ENCODE data around the gene CADM3.

CADM3 gene

DNA sequence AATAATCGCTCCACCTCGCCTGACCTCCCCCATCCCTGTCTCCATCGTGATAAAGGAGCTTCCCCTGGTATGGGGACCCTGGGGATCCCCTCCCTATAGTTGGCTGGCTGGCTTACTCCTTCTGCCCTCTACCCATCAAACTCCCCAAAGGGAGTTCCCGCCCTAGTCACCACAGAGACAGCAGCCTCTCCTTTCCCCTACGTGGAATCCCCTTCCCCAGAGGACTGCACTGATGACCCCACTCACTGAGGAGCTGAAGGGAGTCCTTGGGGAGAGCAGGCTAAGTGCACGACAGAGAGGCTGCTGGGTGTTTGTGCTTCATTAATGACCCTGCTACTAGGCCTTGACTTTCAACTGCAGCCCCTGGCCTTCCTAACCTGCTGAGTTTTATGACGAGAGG is 1.9 kb downstream of the CADM3 start:
- Histone ChIP-seq H3F3A (ENCODE audit: insufficient read depth) (no peaks in the 10 kb centered on the region), H3K4me2 (ENCODE audit: low read depth, low read length, poor library complexity, severe bottlenecking) (no peak overlapping the region), H3K36me3 (ENCODE audit: low read length) (no peaks in the 10 kb centered on the region), H3K9ac (ENCODE audit: low read length) (no peak overlapping the region), H3K9me3 (ENCODE audit: insufficient read depth, low read length) (no peaks in the 10 kb centered on the region), H3K27ac (ENCODE audit: low read depth, low read length) (no peak overlapping the region), H2AFZ (ENCODE audit: low read depth, low read length, severe bottlenecking) (no peak overlapping the region), H3K4me3 (ENCODE audit: insufficient read depth, low read length, poor library complexity, severe bottlenecking) (no peak overlapping the region), H4K20me1 (ENCODE audit: low read depth, low read length) (no peaks in the 10 kb centered on the region), H3K79me2 (ENCODE audit: insufficient read depth, low read length) (no peaks in the 10 kb centered on the region), H3K9me2 (replicated peaks; ENCODE audit: insufficient read depth, low read length) (no peaks in the 10 kb centered on the region), H3K27me3 (ENCODE audit: low read length) (no peaks in the 10 kb centered on the region)
- TF ChIP-seq, protein P1, sequence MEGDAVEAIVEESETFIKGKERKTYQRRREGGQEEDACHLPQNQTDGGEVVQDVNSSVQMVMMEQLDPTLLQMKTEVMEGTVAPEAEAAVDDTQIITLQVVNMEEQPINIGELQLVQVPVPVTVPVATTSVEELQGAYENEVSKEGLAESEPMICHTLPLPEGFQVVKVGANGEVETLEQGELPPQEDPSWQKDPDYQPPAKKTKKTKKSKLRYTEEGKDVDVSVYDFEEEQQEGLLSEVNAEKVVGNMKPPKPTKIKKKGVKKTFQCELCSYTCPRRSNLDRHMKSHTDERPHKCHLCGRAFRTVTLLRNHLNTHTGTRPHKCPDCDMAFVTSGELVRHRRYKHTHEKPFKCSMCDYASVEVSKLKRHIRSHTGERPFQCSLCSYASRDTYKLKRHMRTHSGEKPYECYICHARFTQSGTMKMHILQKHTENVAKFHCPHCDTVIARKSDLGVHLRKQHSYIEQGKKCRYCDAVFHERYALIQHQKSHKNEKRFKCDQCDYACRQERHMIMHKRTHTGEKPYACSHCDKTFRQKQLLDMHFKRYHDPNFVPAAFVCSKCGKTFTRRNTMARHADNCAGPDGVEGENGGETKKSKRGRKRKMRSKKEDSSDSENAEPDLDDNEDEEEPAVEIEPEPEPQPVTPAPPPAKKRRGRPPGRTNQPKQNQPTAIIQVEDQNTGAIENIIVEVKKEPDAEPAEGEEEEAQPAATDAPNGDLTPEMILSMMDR (IDR thresholded peaks at IDR 0.05; ENCODE audit: insufficient read depth, low read length, poor library complexity, severe bottlenecking): no peak
- TF ChIP-seq EZH2phosphoT487 (conservative IDR thresholded peaks at IDR 0.05; ENCODE audit: low read length): no peak

DNA sequence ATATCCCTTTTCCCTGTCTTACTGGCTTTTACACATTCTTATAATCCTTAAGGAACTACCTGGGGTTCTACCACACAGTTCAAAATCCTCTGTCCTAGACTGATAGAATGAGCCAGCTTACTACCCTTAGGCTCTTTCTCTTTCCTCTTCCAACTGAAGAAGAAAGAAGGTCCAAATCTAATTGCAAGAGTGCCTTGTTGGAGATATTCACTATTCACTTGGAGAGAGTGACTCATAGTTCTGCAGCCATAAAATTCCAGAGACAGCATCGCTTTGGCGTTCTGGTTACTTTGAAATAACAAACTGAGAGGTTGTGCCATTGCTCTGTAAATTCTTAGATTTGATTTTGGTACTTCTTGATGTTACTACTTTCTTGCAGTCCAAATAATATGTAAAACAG is 4.2 kb downstream of the CADM3 start:
- H3K4me3 ChIP-seq (ENCODE audit: insufficient read depth, low read length, poor library complexity, severe bottlenecking): no peak overlapping the region
- H3K9ac ChIP-seq (ENCODE audit: low read length): no peak overlapping the region
- H3K9me3 ChIP-seq (ENCODE audit: insufficient read depth, low read length): no peaks in the 10 kb centered on the region
- no peak overlapping the region for H3K4me2 ChIP-seq (ENCODE audit: low read depth, low read length, poor library complexity, severe bottlenecking)
- no peak overlapping the region for H2AFZ ChIP-seq (ENCODE audit: low read depth, low read length, severe bottlenecking)
- H3K9me2 ChIP-seq (replicated peaks; ENCODE audit: insufficient read depth, low read length): no peaks in the 10 kb centered on the region
- H4K20me1 ChIP-seq (ENCODE audit: low read depth, low read length): no peaks in the 10 kb centered on the region
- H3K27me3 ChIP-seq (ENCODE audit: low read length): no peaks in the 10 kb centered on the region
- no peaks in the 10 kb centered on the region for H3K36me3 ChIP-seq (ENCODE audit: low read length)
- no peak overlapping the region for H3K27ac ChIP-seq (ENCODE audit: low read depth, low read length)
- no peak for TF ChIP-seq EZH2phosphoT487 (conservative IDR thresholded peaks at IDR 0.05; ENCODE audit: low read length)
- TF ChIP-seq, protein P1 (IDR thresholded peaks at IDR 0.05; ENCODE audit: insufficient read depth, low read length, poor library complexity, severe bottlenecking): no peak
- no peaks in the 10 kb centered on the region for H3F3A ChIP-seq (ENCODE audit: insufficient read depth)
- no peaks in the 10 kb centered on the region for H3K79me2 ChIP-seq (ENCODE audit: insufficient read depth, low read length)

DNA sequence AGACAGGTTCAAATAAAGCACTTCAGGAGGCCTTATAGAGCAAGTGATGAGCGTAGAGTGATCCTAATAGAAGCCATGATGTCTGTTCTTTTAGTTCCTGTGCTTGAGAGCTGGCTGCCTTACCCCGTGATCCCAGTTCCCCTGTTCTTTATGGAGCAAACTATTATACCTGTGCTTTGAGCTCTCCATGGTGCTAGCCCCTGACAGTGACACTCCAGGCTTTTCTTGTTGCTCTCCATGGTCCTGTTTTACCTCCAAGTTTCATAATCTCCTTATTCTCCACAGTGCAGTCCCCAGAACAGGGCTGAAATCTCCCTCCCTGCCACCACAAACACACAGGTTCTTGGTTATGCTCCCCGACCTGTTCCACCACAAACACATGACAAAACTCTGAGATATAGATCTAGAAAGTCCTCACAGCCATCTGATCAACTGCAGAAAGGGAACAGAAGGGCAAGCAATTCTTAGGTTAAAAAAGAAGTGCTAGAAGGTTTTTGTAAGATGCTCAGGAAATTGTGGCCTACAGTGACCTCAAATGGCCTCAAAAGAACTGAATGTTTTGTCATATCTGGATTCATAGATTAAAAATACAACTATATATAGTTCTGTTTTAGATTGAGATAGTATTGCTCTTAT is 6.0 kb downstream of the CADM3 start:
- H3F3A ChIP-seq (ENCODE audit: insufficient read depth): no peaks in the 10 kb centered on the region
- no peaks in the 10 kb centered on the region for H3K9me3 ChIP-seq (ENCODE audit: insufficient read depth, low read length)
- H3K27me3 ChIP-seq (ENCODE audit: low read length): no peaks in the 10 kb centered on the region
- no peak overlapping the region for H3K27ac ChIP-seq (ENCODE audit: low read depth, low read length)
- no peak overlapping the region for H3K4me2 ChIP-seq (ENCODE audit: low read depth, low read length, poor library complexity, severe bottlenecking)
- no peaks in the 10 kb centered on the region for H4K20me1 ChIP-seq (ENCODE audit: low read depth, low read length)
- no peak overlapping the region for H3K9ac ChIP-seq (ENCODE audit: low read length)
- H3K9me2 ChIP-seq (replicated peaks; ENCODE audit: insufficient read depth, low read length): no peaks in the 10 kb centered on the region
- no peak overlapping the region for H2AFZ ChIP-seq (ENCODE audit: low read depth, low read length, severe bottlenecking)
- TF ChIP-seq, protein P1 (IDR thresholded peaks at IDR 0.05; ENCODE audit: insufficient read depth, low read length, poor library complexity, severe bottlenecking): no peak
- no peak for TF ChIP-seq EZH2phosphoT487 (conservative IDR thresholded peaks at IDR 0.05; ENCODE audit: low read length)
- H3K36me3 ChIP-seq (ENCODE audit: low read length): no peaks in the 10 kb centered on the region
- H3K79me2 ChIP-seq (ENCODE audit: insufficient read depth, low read length): no peaks in the 10 kb centered on the region
- no peak overlapping the region for H3K4me3 ChIP-seq (ENCODE audit: insufficient read depth, low read length, poor library complexity, severe bottlenecking)
